Thyroid gland (tissue), 4 donors: ENCODE results near the gene SERPINB6. TPM values are rescaled to one million over a fixed set of nuclear protein-coding genes. Genes with fewer than 3 reads are reported as not detected.

Source experiments
- DNase-seq, 2 donors: peaks; one replicate each; pipeline ENCODE4 v3.0.0-alpha.2; 2019
- H3K27ac ChIP-seq, 3 donors: fragments of 200-600 bp; sonication (generic); 1 replicate in 2 of 3; 2 replicates in 1 of 3; pipeline ENCODE4 v1.5.1; 2016 to 2019; ENCODE audit warnings: mild to moderate bottlenecking in 1 of 3, moderate library complexity in 1 of 3
- H3K27me3 ChIP-seq: fragments of 200-600 bp; sonication (generic); one replicate; pipeline ENCODE4 v1.5.1; 2019
- H3K36me3 ChIP-seq, 2 donors: fragments of 200-600 bp; sonication (generic); one replicate each; pipeline ENCODE4 v1.5.1; 2016 to 2019
- H3K4me1 ChIP-seq, 2 donors: fragments of 200-600 bp; sonication (generic); one replicate each; pipeline ENCODE4 v1.5.1; 2017 to 2019
- H3K4me3 ChIP-seq, 3 donors: fragments of 200-600 bp; sonication (generic); replicated peaks in 1 of 3; 1 replicate in 2 of 3; 2 replicates in 1 of 3; pipeline ENCODE4 v1.5.1; 2016; ENCODE audit warnings: mild to moderate bottlenecking in 1 of 3
- H3K9me3 ChIP-seq: fragments of 200-600 bp; sonication (generic); one replicate; pipeline ENCODE4 v1.5.1; 2017
- CTCF ChIP-seq, 6 experiments: fragments of 200-600 bp in 3 of 6; fragments of 450-650 bp in 3 of 6; sonication (generic) in 3 of 6; IDR thresholded peaks; one replicate each; pipeline ENCODE4 v1.5.1; 2016 to 2019; ENCODE audit warnings: antibody characterized with exemption in 6 of 6, mild to moderate bottlenecking in 2 of 6, inconsistent platforms in 1 of 6, moderate library complexity in 1 of 6
- POLR2A ChIP-seq, 2 donors: fragments of 450-650 bp; IDR thresholded peaks; one replicate each; pipeline ENCODE4 v1.6.1; 2017; ENCODE audit warnings: antibody characterized with exemption in 2 of 2, mild to moderate bottlenecking in 2 of 2, moderate library complexity in 1 of 2
- WGBS, 2 donors: methylation state at CpG; one replicate each; pipeline ENCODE4 v1.1.5; 2017; 5-methylcytosine and 5-hydroxymethylcytosine counted together
- intact Hi-C: fragments of 100-400 bp; cut with DNase I; formaldehyde crosslinking; loops from one replicate; pipeline ENCODE4 v1.15.1; 2023
- total RNA-seq, 4 donors: library from RNA; depleted of rRNA; stranded (reverse); fragments of >200 nt; gene quantifications; one replicate each; pipeline ENCODE4 v1.2.3, GENCODE V29; 2016

The SERPINB6 gene
- total RNA-seq, 4 donors from 2014 or later, result 151 to 210 (median 171) TPM

GRCh38 chr6:3016473-3017280 lies 45.3 kb upstream of the SERPINB6 start:
- 97 to 98% methylated on average over 17 of the region's 17 CpGs for WGBS, 2 donors
- intact Hi-C loops, result no loop called here
- TF ChIP-seq CTCF (IDR thresholded peaks at IDR 0.05) (no peak), POLR2A (IDR thresholded peaks at IDR 0.05) (no peak)
- no peak for DNase-seq
- peaks cover 10 to 14% of the 10 kb centered on the region in 2 donors for H3K36me3 ChIP-seq
- H3K4me1 ChIP-seq, result no peaks in the 10 kb centered on the region
- no peak overlapping the region for H3K4me3 ChIP-seq
- H3K27ac ChIP-seq, result no peak overlapping the region
- H3K9me3 ChIP-seq, result no peaks in the 10 kb centered on the region
- no peaks in the 10 kb centered on the region for H3K27me3 ChIP-seq

GRCh38 chr6:3015144-3015543 lies 43.8 kb upstream of the SERPINB6 start:
- WGBS, 2 donors, result 98 to 99% methylated on average over 8 to 10 of the region's 10 CpGs
- TF ChIP-seq CTCF (IDR thresholded peaks at IDR 0.05) (no peak), POLR2A (IDR thresholded peaks at IDR 0.05) (no peak)
- no peak for DNase-seq
- peaks cover 20 to 21% of the 10 kb centered on the region in 2 donors for H3K36me3 ChIP-seq
- intact Hi-C loops, result no loop called here
- no peak overlapping the region for H3K4me3 ChIP-seq
- H3K9me3 ChIP-seq, result no peaks in the 10 kb centered on the region
- no peak overlapping the region for H3K27ac ChIP-seq
- no peaks in the 10 kb centered on the region for H3K4me1 ChIP-seq
- no peaks in the 10 kb centered on the region for H3K27me3 ChIP-seq

- peaks cover 24 to 25% of the 10 kb centered on the region in 2 donors for H3K36me3 ChIP-seq
- WGBS, 2 donors, result 92 to 97% methylated on average over 4 of the region's 4 CpGs
- H3K4me3 ChIP-seq, result no peak overlapping the region
Observed at GRCh38 chr6:3014675-3015066, 43.3 kb upstream of the SERPINB6 start.

GRCh38 chr6:3013901-3014674 lies 42.7 kb upstream of the SERPINB6 start:
- H3K27me3 ChIP-seq, result no peaks in the 10 kb centered on the region
- H3K4me1 ChIP-seq, result no peaks in the 10 kb centered on the region
- no peak overlapping the region for H3K4me3 ChIP-seq
- WGBS, 2 donors, result 91 to 92% methylated on average over 18 of the region's 18 CpGs
- intact Hi-C loops, result no loop called here
- TF ChIP-seq CTCF (IDR thresholded peaks at IDR 0.05), result no peak
- TF ChIP-seq POLR2A (IDR thresholded peaks at IDR 0.05), result no peak
- H3K27ac ChIP-seq, result no peak overlapping the region
- DNase-seq, result no peak
- H3K9me3 ChIP-seq, result no peaks in the 10 kb centered on the region
- H3K36me3 ChIP-seq, result peaks cover 24 to 25% of the 10 kb centered on the region in 2 donors

More at GRCh38 chr6:3014675-3015066, 43.3 kb upstream of the SERPINB6 start:
- Histone ChIP-seq H3K4me1 (no peaks in the 10 kb centered on the region), H3K9me3 (no peaks in the 10 kb centered on the region), H3K27me3 (no peaks in the 10 kb centered on the region), H3K27ac (no peak overlapping the region)
- intact Hi-C loops, result no loop called here
- DNase-seq, result no peak
- TF ChIP-seq POLR2A (IDR thresholded peaks at IDR 0.05), result no peak
- TF ChIP-seq CTCF (IDR thresholded peaks at IDR 0.05), result no peak

- H3K27ac ChIP-seq, result no peak overlapping the region
- peak in 1 of 2 donors; percentile 24 for DNase-seq
- WGBS, 2 donors, result 90 to 92% methylated on average over 2 of the region's 2 CpGs
- H3K4me3 ChIP-seq, result no peak overlapping the region
- H3K36me3 ChIP-seq, result peaks cover 24 to 25% of the 10 kb centered on the region in 2 donors
- TF ChIP-seq CTCF (IDR thresholded peaks at IDR 0.05) (no peak), POLR2A (IDR thresholded peaks at IDR 0.05) (no peak)
- intact Hi-C loops, result no loop called here
- no peaks in the 10 kb centered on the region for H3K27me3 ChIP-seq
- no peaks in the 10 kb centered on the region for H3K9me3 ChIP-seq
- no peaks in the 10 kb centered on the region for H3K4me1 ChIP-seq
Observed at GRCh38 chr6:3013486-3013885, 42.1 kb upstream of the SERPINB6 start.
